Progenitor cell of endocrine pancreas (in vitro differentiated cells): ENCODE measurements around the gene PITPNC1. TPM values are rescaled to one million over a fixed set of nuclear protein-coding genes. Genes with fewer than 3 reads are reported as not detected.
"Not testable (repeated sequence)": the region's sequence is repeated elsewhere in the genome, so short reads cannot be mapped to it uniquely, and the experiment has no call there.

ENCODE experiments used
- DNase-seq: peaks from one replicate; pipeline ENCODE4 v3.0.0; 2021; ENCODE audit warnings: low spot score; ENCODE audit not compliant: unreplicated experiment
- H3K27ac Mint-ChIP-seq: 2 replicates; pipeline ENCODE4 v1.8.0; 2021; ENCODE audit warnings: mild to moderate bottlenecking, moderate library complexity, mixed read lengths
- H3K27me3 Mint-ChIP-seq: 2 replicates; pipeline ENCODE4 v1.8.0; 2021; ENCODE audit warnings: mixed read lengths
- H3K36me3 Mint-ChIP-seq: 2 replicates; pipeline ENCODE4 v1.8.0; 2022; ENCODE audit warnings: mixed read lengths; ENCODE audit not compliant: insufficient read depth
- H3K4me1 Mint-ChIP-seq: 2 replicates; pipeline ENCODE4 v1.8.0; 2021; ENCODE audit warnings: low read depth, mixed read lengths
- H3K4me3 Mint-ChIP-seq: 2 replicates; pipeline ENCODE4 v1.8.0; 2021; ENCODE audit warnings: low read depth, mild to moderate bottlenecking, moderate library complexity, mixed read lengths
- H3K9me3 Mint-ChIP-seq: 2 replicates; pipeline ENCODE4 v1.8.0; 2021; ENCODE audit warnings: low read depth, mixed read lengths
- CTCF ChIP-seq: fragments of 200-600 bp; sonication (generic); IDR thresholded peaks from one replicate; pipeline ENCODE4 v1.5.0; 2021; ENCODE audit warnings: antibody characterized with exemption, mild to moderate bottlenecking; ENCODE audit not compliant: unreplicated experiment
- total RNA-seq: library from RNA; stranded (reverse); gene quantifications from 2 replicates; pipeline ENCODE4 v1.2.1, GENCODE V29; 2021

Gene PITPNC1
- total RNA-seq, 1 donor from 2014 or later: 53.2 TPM

GRCh38 chr17:67476787-67477335, 99.8 kb downstream of the PITPNC1 start:
- peaks cover 2% of the 10 kb centered on the region for H3K9me3 Mint-ChIP-seq
- no peak for DNase-seq
- H3K27ac Mint-ChIP-seq: no peak overlapping the region
- H3K27me3 Mint-ChIP-seq: no peaks in the 10 kb centered on the region
- peaks cover 2% of the 10 kb centered on the region for H3K36me3 Mint-ChIP-seq
- no peak for TF ChIP-seq CTCF
- peaks cover 18% of the 10 kb centered on the region for H3K4me1 Mint-ChIP-seq
- H3K4me3 Mint-ChIP-seq: no peak overlapping the region

- no peak for DNase-seq
- Mint-ChIP-seq H3K9me3 (no peaks in the 10 kb centered on the region), H3K36me3 (no peaks in the 10 kb centered on the region), H3K27ac (no peak overlapping the region), H3K4me3 (no peak overlapping the region), H3K4me1 (peaks cover 18% of the 10 kb centered on the region), H3K27me3 (no peaks in the 10 kb centered on the region)
- no peak for TF ChIP-seq CTCF
Measured at GRCh38 chr17:67477687-67478086, 100.6 kb downstream of the PITPNC1 start.

GRCh38 chr17:67478401-67479041, 101.4 kb downstream of the PITPNC1 start:
- H3K27me3 Mint-ChIP-seq: no peaks in the 10 kb centered on the region
- no peak for DNase-seq

GRCh38 chr17:67479148-67479547, 102.1 kb downstream of the PITPNC1 start:
- H3K27ac Mint-ChIP-seq: no peak overlapping the region
- H3K4me3 Mint-ChIP-seq: no peak overlapping the region
- no peaks in the 10 kb centered on the region for H3K36me3 Mint-ChIP-seq
- TF ChIP-seq CTCF: no peak
- peaks cover 15% of the 10 kb centered on the region for H3K4me1 Mint-ChIP-seq
- no peaks in the 10 kb centered on the region for H3K27me3 Mint-ChIP-seq
- no peak for DNase-seq
- no peaks in the 10 kb centered on the region for H3K9me3 Mint-ChIP-seq

More at GRCh38 chr17:67478401-67479041, 101.4 kb downstream of the PITPNC1 start:
- H3K36me3 Mint-ChIP-seq: no peaks in the 10 kb centered on the region
- H3K4me1 Mint-ChIP-seq: peaks cover 18% of the 10 kb centered on the region
- TF ChIP-seq CTCF: no peak
- H3K9me3 Mint-ChIP-seq: no peaks in the 10 kb centered on the region
- no peak overlapping the region for H3K27ac Mint-ChIP-seq
- no peak overlapping the region for H3K4me3 Mint-ChIP-seq

GRCh38 chr17:67480959-67481358, 103.9 kb downstream of the PITPNC1 start:
- H3K4me1 Mint-ChIP-seq, H3K27me3 Mint-ChIP-seq, H3K27ac Mint-ChIP-seq, H3K9me3 Mint-ChIP-seq, H3K4me3 Mint-ChIP-seq, H3K36me3 Mint-ChIP-seq, DNase-seq: not testable (repeated sequence)

DNA sequence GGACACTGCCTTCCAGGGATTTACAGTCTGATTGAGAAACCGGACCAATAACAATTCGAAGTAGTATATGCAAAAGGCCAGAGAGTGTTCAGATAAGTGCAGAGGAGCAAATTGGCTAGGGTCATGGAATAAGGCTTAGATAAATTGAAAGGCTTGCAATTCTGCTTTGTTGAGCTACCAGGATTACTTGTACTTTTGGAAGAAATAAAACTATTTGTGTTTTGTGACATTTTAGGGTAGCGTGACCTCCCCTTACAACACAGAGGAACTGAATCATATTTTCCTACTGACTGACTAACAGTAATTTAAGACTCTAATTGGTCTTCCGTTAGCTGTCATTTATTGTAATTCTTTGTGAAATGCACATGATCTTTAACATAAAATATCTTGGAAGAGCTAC, 104.7 kb downstream of the PITPNC1 start:
- DNase-seq: no peak
- Mint-ChIP-seq H3K9me3 (no peaks in the 10 kb centered on the region), H3K27ac (no peak overlapping the region), H3K4me3 (no peak overlapping the region), H3K4me1 (peaks cover 7% of the 10 kb centered on the region), H3K27me3 (no peaks in the 10 kb centered on the region), H3K36me3 (no peaks in the 10 kb centered on the region)
- TF ChIP-seq CTCF: no peak
